SK-N-MC (cell line): ENCODE measurements around the gene BACH1.

Experiments
- EZH2 ChIP-seq: fragments of 200-600 bp; sonication (generic); IDR thresholded peaks from one replicate; pipeline ENCODE4 v1.6.1; 2017; ENCODE audit warnings: antibody characterized with exemption
- POLR2AphosphoS5 ChIP-seq: IDR thresholded peaks from 2 replicates; pipeline ENCODE4 v1.6.1; 2012; ENCODE audit warnings: mild to moderate bottlenecking, low read depth, low read length, borderline replicate concordance

GRCh38 chr21:29288239-29288638, 10.5 kb upstream of the BACH1 start:
- no peak for TF ChIP-seq EZH2
- no peak for TF ChIP-seq POLR2AphosphoS5
